Umbilical cord (tissue), 2 donors: ENCODE measurements around the gene PPM1L. TPM values are rescaled to one million over a fixed set of nuclear protein-coding genes. Genes with fewer than 3 reads are reported as not detected.

Experiments used
- DNase-seq: peaks from one replicate; pipeline ENCODE4 v3.0.0-alpha.2; 2015; ENCODE audit warnings: low spot score
- total RNA-seq: library from RNA; depleted of rRNA; stranded (reverse); fragments of >200 nt; gene quantifications from one replicate; pipeline ENCODE4 v1.2.3, GENCODE V29; 2014; ENCODE audit warnings: low replicate concordance; ENCODE audit not compliant: insufficient read depth

The PPM1L gene
- total RNA-seq, 1 donor from 2014 or later: 10.1 TPM

DNA sequence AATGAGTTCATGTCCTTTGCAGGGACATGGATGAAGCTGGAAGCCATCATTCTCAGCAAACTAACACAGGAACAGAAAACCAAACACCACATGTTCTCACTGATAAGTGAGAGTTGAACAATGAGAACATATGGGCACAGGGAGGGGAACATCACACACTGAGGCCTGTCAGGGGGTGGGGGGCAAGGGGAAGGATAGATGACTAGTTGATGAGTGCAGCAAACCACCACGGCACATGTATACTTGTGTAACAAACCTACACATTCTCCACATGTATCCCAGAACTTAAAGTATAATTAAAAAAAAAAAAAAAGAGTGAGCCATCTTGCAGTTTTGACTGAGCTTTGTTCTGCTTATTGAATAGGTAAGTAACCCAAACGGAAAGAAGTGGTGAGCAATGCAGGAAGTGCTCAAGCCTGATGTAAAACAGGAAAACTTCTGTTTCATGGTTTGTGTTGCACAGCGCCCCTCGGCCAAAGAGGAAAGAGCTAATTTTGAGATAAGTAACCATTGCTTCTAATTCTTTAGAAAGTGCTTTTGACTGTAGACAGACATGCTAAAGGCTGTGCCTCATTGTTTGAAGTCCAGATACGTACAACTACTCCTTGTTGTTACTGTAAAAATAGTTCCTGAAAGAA is 279.0 kb downstream of the PPM1L start:
- peak; percentile 25 for DNase-seq

GRCh38 chr3:161035711-161036110 is 279.7 kb downstream of the PPM1L start:
- DNase-seq: no peak

- DNase-seq: peak; percentile 43
These were observed 282.7 kb downstream of the PPM1L start for GRCh38 chr3:161038725-161039124.

- DNase-seq: no peak
These were observed 286.0 kb downstream of the PPM1L start for GRCh38 chr3:161042023-161042501.

DNA sequence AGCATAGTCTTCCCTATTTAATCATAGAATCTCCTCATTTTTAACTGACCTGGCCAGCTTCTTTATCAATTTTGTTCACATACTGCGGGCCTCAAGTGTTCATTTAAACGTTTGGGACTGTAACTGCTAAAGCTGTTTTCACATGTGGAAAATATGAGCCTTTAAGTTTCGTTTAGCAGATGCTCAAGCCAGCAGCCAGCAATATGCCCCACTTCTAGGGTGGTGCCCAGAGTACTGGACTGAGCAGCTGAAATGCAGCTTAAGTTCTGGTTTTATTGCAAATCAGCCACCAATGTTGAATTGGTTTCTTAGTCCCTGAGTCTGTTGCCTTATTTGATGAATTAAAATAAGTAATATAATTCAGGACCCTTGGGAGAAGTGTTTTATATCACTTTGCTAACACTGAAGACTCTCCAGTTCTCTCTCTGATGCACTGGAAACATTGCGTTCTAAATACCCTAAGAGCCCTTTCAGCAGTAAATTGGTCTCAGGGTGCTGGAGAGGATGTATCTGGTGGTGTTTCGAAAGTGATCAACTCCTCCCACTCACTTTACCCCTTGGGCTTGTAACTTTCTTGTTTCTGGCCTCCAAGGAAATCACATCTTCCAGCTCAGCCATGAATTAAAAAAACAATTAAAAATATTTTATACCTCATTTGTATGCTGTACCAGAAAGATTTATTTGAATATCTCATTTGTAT is 287.5 kb downstream of the PPM1L start:
- DNase-seq: peak; percentile 62

DNA sequence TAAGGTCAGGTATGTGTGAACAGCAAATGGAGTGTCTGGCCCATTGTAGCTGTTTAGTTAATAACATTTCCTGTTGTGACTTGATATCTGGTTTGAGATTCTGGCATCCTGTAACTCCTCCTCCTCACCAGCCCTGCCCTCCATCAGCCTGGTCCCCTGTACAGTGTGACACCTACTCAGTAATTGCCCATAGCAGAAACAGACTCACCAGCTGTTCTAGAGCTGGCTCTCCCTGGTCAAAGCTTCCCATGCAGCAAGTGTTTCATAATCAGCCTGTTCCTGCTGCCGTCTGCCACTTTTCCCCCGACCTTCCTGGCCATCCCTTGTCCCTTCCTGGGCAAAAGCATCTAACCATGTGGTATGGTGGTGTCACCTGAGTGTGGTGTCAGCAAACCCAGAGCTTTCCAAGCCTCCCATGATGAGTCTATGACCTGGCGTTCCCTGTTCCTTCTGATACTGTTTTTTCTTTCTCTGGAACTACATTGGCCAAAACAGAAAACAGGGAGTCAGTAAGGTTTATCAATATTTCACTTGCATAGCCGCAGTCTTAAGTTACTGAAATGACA is 293.7 kb downstream of the PPM1L start:
- no peak for DNase-seq

GRCh38 chr3:161050935-161051334 is 294.9 kb downstream of the PPM1L start:
- no peak for DNase-seq

- DNase-seq: no peak
These were observed 295.8 kb downstream of the PPM1L start for GRCh38 chr3:161051856-161052255.

GRCh38 chr3:161054860-161055604 is 299.0 kb downstream of the PPM1L start:
- no peak for DNase-seq

- no peak for DNase-seq
These were observed 308.4 kb downstream of the PPM1L start for GRCh38 chr3:161064413-161064812.

- DNase-seq: no peak
These were observed 310.9 kb downstream of the PPM1L start for GRCh38 chr3:161066930-161067329.

GRCh38 chr3:161067335-161067734 is 311.3 kb downstream of the PPM1L start:
- DNase-seq: no peak

DNA sequence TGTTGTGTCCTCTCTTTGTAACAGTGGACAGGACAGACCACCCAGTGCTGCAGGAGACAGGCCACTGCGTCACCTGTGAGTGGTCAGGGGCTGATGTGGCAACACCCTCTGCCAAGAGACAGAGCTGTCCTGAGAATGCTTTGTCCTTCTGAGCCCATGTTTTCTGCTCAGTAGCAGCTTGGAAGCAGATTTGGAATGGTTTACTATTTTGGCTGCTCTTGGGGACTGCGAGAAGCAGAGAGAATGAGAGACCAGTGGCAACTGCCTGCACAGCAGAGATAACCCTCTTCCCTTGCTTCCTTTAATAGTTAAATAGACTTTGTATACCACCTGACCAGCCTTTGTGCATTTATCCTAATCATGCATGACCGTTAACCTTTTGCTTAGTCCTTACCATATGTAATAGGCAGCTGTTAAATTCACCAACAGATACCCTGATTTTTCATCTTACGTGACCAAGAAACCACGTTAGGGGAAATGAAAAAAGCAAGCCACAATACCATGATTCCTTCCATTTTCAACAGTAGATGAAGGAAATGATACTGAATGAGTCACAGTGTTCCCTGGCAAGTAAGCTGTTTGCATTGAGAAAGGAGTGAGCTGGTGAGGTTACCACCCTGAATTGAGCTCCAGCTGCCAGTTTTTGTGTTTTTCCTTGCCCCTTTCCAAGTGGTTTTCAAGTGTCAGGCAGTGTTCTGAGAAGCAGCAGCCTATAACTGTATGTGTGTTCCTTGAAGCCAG is 313.6 kb downstream of the PPM1L start:
- peak; percentile 56 for DNase-seq

GRCh38 chr3:161070252-161070930 is 314.4 kb downstream of the PPM1L start:
- DNase-seq: no peak

GRCh38 chr3:161070980-161071663 is 315.1 kb downstream of the PPM1L start:
- DNase-seq: no peak

- no peak for DNase-seq
These were observed 316.2 kb downstream of the PPM1L start for GRCh38 chr3:161072211-161072621.

GRCh38 chr3:161072751-161073150 is 316.7 kb downstream of the PPM1L start:
- no peak for DNase-seq

DNA sequence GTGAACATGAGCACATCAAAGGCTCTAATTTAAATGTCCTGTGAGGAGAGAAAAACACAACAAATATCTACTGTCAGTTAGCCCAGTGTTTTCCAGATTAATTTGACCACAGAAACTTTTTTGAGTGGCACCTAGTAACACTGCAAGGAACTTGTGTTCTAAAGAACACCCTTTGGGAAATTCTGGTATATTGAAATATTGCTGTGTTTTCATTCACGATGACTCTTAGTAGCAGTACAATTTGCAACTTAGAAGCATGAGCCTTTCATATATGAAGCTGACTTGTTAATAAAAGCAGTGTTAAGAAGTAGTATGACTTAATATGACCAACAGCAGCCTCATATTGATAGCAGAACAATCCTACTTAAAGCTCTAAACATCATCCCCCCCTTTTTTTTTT is 317.1 kb downstream of the PPM1L start:
- DNase-seq: no peak

- DNase-seq: no peak
These were observed 325.6 kb downstream of the PPM1L start for GRCh38 chr3:161081633-161082032.

DNA sequence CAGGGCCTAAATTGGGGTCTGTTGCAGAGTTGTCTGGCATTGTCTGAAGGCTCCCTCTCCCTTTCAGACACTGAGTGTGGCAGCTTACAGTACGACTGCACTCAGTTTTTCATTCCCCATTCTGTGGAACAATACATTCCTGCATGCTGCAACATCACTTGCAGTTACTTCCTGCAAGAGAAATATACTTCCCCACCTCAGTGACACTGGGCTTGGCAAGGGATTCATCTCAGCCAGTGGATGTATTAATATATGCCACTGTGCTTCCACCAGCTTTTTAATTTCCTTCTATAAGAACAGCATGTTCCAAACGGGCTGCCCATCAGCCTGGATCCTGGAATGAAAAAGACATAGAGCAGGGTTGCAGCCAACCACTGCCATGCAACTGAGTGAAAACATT is 326.0 kb downstream of the PPM1L start:
- DNase-seq: no peak
